Astrocyte of the cerebellum (primary cell): ENCODE data around the gene BPIFA1.

ENCODE experiments used
- DNase-seq: peaks from one replicate; pipeline ENCODE4 v3.0.0-alpha.2; 2011; ENCODE audit warnings: low read depth
- H3K4me3 ChIP-seq: 2 replicates; pipeline ENCODE4 v1.5.1; 2011; ENCODE audit warnings: mild to moderate bottlenecking, low read depth, low read length, moderate library complexity
- CTCF ChIP-seq: IDR thresholded peaks from 2 replicates; pipeline ENCODE4 v1.5.1; 2012; ENCODE audit warnings: low read length, low read depth, moderate library complexity, mild to moderate bottlenecking; ENCODE audit errors: missing control alignments
- in situ Hi-C: cut with HindIII; loops from 2 replicates; pipeline ENCODE4 v1.10.0; 2017; ENCODE audit warnings: low sequenced_read_pairs

The BPIFA1 gene

GRCh38 chr20:33282991-33283555, 47.3 kb downstream of the BPIFA1 start, which contains the start of gene BPIFB1:
TSS of gene BPIFB1 (plus strand) at chr20:33283214. CDS start at chr20:33286074, 2,860 bp downstream.
- DNase-seq = no peak
- in situ Hi-C loops = no loop called here
- H3K4me3 ChIP-seq = no peak within 1 kb of the TSS
- no peak for TF ChIP-seq CTCF

- no peak for DNase-seq
- no peak overlapping the region for H3K4me3 ChIP-seq
- in situ Hi-C loops = no loop called here
- no peak for TF ChIP-seq CTCF
Observed at GRCh38 chr20:33284284-33284683, 48.5 kb downstream of the BPIFA1 start.

- DNase-seq = no peak
- in situ Hi-C loops = no loop called here
- H3K4me3 ChIP-seq = no peak overlapping the region
- no peak for TF ChIP-seq CTCF
Observed at GRCh38 chr20:33284937-33285336, 49.1 kb downstream of the BPIFA1 start.

- TF ChIP-seq CTCF = no peak
- in situ Hi-C loops = no loop called here
- H3K4me3 ChIP-seq = no peak overlapping the region
- DNase-seq = no peak
Observed at GRCh38 chr20:33285861-33286495, 50.2 kb downstream of the BPIFA1 start.

- no peak for DNase-seq
- TF ChIP-seq CTCF = no peak
- H3K4me3 ChIP-seq = no peak overlapping the region
- in situ Hi-C loops = no loop called here
Observed at GRCh38 chr20:33287884-33288283, 52.1 kb downstream of the BPIFA1 start.

- DNase-seq = no peak
- in situ Hi-C loops = no loop called here
- H3K4me3 ChIP-seq = no peak overlapping the region
- TF ChIP-seq CTCF = no peak
Observed at GRCh38 chr20:33290852-33291251, 55.1 kb downstream of the BPIFA1 start.

GRCh38 chr20:33291416-33291815, 55.6 kb downstream of the BPIFA1 start:
- in situ Hi-C loops = no loop called here
- DNase-seq = no peak
- no peak overlapping the region for H3K4me3 ChIP-seq
- TF ChIP-seq CTCF = no peak
